ENCODE measurements around the gene CCL2.

CCL2 gene

DNA sequence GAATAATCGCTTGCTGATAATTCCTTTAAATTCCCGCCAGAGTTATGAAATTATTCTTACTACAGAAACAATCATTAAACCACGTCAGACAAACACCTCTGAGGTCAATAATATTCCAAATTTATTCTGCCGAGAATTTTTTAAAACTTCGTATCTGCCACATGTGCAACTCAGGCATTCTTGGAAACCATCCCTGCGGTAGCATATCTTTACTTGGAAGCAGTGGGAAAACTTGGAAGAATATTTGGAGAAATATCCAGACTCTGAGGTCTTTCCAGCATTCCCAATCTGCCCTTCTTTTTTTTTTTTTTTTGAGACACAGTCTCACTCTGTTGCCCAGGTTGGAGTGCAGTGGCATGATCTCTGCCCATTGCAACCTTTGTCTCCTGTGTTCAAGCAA lies 28.5 kb downstream of the CCL2 start:
- TF ChIP-seq, protein P1, sequence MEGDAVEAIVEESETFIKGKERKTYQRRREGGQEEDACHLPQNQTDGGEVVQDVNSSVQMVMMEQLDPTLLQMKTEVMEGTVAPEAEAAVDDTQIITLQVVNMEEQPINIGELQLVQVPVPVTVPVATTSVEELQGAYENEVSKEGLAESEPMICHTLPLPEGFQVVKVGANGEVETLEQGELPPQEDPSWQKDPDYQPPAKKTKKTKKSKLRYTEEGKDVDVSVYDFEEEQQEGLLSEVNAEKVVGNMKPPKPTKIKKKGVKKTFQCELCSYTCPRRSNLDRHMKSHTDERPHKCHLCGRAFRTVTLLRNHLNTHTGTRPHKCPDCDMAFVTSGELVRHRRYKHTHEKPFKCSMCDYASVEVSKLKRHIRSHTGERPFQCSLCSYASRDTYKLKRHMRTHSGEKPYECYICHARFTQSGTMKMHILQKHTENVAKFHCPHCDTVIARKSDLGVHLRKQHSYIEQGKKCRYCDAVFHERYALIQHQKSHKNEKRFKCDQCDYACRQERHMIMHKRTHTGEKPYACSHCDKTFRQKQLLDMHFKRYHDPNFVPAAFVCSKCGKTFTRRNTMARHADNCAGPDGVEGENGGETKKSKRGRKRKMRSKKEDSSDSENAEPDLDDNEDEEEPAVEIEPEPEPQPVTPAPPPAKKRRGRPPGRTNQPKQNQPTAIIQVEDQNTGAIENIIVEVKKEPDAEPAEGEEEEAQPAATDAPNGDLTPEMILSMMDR (conservative IDR thresholded peaks at IDR 0.05; ENCODE audit: low read length) = no peak
- H3K79me2 ChIP-seq (ENCODE audit: insufficient read depth, low read length) = no peaks in the 10 kb centered on the region
- no peak overlapping the region for H3K4me2 ChIP-seq (ENCODE audit: low read depth, low read length, poor library complexity, severe bottlenecking)
- H2AFZ ChIP-seq (ENCODE audit: low read length) = no peak overlapping the region
- no peaks in the 10 kb centered on the region for H3K4me1 ChIP-seq (ENCODE audit: insufficient read depth, low read length, poor library complexity, severe bottlenecking)
- no peak overlapping the region for H3K9ac ChIP-seq (ENCODE audit: low read depth, low read length, poor library complexity, severe bottlenecking)
- no peaks in the 10 kb centered on the region for H3F3A ChIP-seq (ENCODE audit: low read depth)
- no peaks in the 10 kb centered on the region for H4K20me1 ChIP-seq (ENCODE audit: insufficient read depth, low read length, poor library complexity, severe bottlenecking)
- no peaks in the 10 kb centered on the region for H3K9me2 ChIP-seq (replicated peaks; ENCODE audit: low read depth, low read length)
- no peaks in the 10 kb centered on the region for H3K36me3 ChIP-seq (ENCODE audit: insufficient read depth, low read length)
- H3K9me3 ChIP-seq (ENCODE audit: insufficient read depth, low read depth, low read length) = no peaks in the 10 kb centered on the region
- H3K27me3 ChIP-seq (ENCODE audit: insufficient read depth, low read length, poor library complexity, severe bottlenecking) = no peaks in the 10 kb centered on the region
- H3K4me3 ChIP-seq (ENCODE audit: low read length, poor library complexity, severe bottlenecking) = no peak overlapping the region

DNA sequence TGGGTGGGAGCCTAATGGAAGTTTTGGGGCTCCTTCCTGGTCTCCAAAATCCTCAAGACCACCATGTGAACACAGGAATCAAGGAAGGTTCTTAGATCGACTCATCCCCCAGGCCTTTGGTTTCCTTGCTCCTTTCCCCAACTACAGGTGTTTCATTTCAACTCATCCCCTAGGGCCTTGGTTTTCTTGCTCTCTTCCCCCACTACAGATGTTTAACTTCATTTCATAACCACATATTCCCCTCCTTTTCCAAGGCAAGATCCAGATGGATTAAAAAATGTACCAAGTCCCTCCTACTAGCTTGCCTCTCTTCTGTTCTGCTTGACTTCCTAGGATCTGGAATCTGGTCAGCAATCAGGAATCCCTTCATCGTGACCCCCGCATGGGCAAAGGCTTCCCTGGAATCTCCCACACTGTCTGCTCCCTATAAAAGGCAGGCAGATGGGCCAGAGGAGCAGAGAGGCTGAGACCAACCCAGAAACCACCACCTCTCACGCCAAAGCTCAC lies 30.3 kb downstream of the CCL2 start, which contains the start of gene CCL11:
Gene CCL11, plus strand, starts transcription at position 457 of the 507 bp plus-strand sequence. CDS start 67 bp downstream, outside the sequence.
- Histone ChIP-seq H2AFZ (ENCODE audit: low read length) (no peak within 1 kb of the TSS), H3K36me3 (ENCODE audit: insufficient read depth, low read length) (no peaks in the 10 kb centered on the region), H3K9me3 (ENCODE audit: insufficient read depth, low read depth, low read length) (no peaks in the 10 kb centered on the region), H3K4me1 (ENCODE audit: insufficient read depth, low read length, poor library complexity, severe bottlenecking) (no peaks in the 10 kb centered on the region), H3K4me3 (ENCODE audit: low read length, poor library complexity, severe bottlenecking) (no peak within 1 kb of the TSS), H3K27me3 (ENCODE audit: insufficient read depth, low read length, poor library complexity, severe bottlenecking) (no peaks in the 10 kb centered on the region), H3K9me2 (replicated peaks; ENCODE audit: low read depth, low read length) (no peaks in the 10 kb centered on the region), H3K4me2 (ENCODE audit: low read depth, low read length, poor library complexity, severe bottlenecking) (no peak within 1 kb of the TSS), H3K9ac (ENCODE audit: low read depth, low read length, poor library complexity, severe bottlenecking) (no peak within 1 kb of the TSS), H3F3A (ENCODE audit: low read depth) (no peaks in the 10 kb centered on the region), H4K20me1 (ENCODE audit: insufficient read depth, low read length, poor library complexity, severe bottlenecking) (no peaks in the 10 kb centered on the region), H3K79me2 (ENCODE audit: insufficient read depth, low read length) (no peaks in the 10 kb centered on the region)
- TF ChIP-seq, protein P1 (conservative IDR thresholded peaks at IDR 0.05; ENCODE audit: low read length) = no peak
- TF ChIP-seq EZH2phosphoT487 (IDR thresholded peaks at IDR 0.05; ENCODE audit: borderline replicate concordance) = no peak

DNA sequence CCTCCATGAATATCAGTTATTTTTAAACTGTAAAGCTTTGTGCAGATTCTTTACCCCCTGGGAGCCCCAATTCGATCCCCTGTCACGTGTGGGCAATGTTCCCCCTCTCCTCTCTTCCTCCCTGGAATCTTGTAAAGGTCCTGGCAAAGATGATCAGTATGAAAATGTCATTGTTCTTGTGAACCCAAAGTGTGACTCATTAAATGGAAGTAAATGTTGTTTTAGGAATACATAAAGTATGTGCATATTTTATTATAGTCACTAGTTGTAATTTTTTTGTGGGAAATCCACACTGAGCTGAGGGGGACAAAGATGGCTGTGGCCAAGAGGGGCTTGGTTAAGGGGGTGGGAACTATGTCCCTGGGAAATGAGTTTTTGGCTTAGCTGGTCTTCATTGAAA lies 32.8 kb downstream of the CCL2 start:
- no peaks in the 10 kb centered on the region for H3K9me3 ChIP-seq (ENCODE audit: insufficient read depth, low read depth, low read length)
- H3K36me3 ChIP-seq (ENCODE audit: insufficient read depth, low read length) = no peaks in the 10 kb centered on the region
- no peaks in the 10 kb centered on the region for H3K79me2 ChIP-seq (ENCODE audit: insufficient read depth, low read length)
- H2AFZ ChIP-seq (ENCODE audit: low read length) = no peak overlapping the region
- H3K9me2 ChIP-seq (replicated peaks; ENCODE audit: low read depth, low read length) = no peaks in the 10 kb centered on the region
- no peaks in the 10 kb centered on the region for H3F3A ChIP-seq (ENCODE audit: low read depth)
- no peaks in the 10 kb centered on the region for H4K20me1 ChIP-seq (ENCODE audit: insufficient read depth, low read length, poor library complexity, severe bottlenecking)
- TF ChIP-seq, protein P1 (conservative IDR thresholded peaks at IDR 0.05; ENCODE audit: low read length) = no peak
- TF ChIP-seq EZH2phosphoT487 (IDR thresholded peaks at IDR 0.05; ENCODE audit: borderline replicate concordance) = no peak
- no peak overlapping the region for H3K4me2 ChIP-seq (ENCODE audit: low read depth, low read length, poor library complexity, severe bottlenecking)
- no peaks in the 10 kb centered on the region for H3K4me1 ChIP-seq (ENCODE audit: insufficient read depth, low read length, poor library complexity, severe bottlenecking)
- H3K4me3 ChIP-seq (ENCODE audit: low read length, poor library complexity, severe bottlenecking) = no peak overlapping the region
- no peaks in the 10 kb centered on the region for H3K27me3 ChIP-seq (ENCODE audit: insufficient read depth, low read length, poor library complexity, severe bottlenecking)
- H3K9ac ChIP-seq (ENCODE audit: low read depth, low read length, poor library complexity, severe bottlenecking) = no peak overlapping the region
